Right lobe of liver (tissue), 4 donors: ENCODE data around the gene WDR73.

Experiments used
- CTCF ChIP-seq, 4 donors: fragments of 200-600 bp in 3 of 4; fragments of 450-650 bp in 1 of 4; IDR thresholded peaks; one replicate each; pipeline versions ENCODE4 v1.5.1 to v1.8.0; 2016 to 2022; ENCODE audit warnings: antibody characterized with exemption in 4 of 4, mild to moderate bottlenecking in 2 of 4
- POLR2A ChIP-seq: fragments of 450-650 bp; IDR thresholded peaks from one replicate; pipeline ENCODE4 v1.6.1; 2017; ENCODE audit warnings: antibody characterized with exemption, mild to moderate bottlenecking
- donor health status: DM: no; HTN: no; CAD: no.
- donor health status: DM: no; HTN: no; CAD: no.
- donor health status: DM: no; HTN: yes; CAD: no.

- TF ChIP-seq CTCF (IDR thresholded peaks at IDR 0.05) (no peak), POLR2A (no peak)
Measured at GRCh38 chr15:84697236-84697990, 43.3 kb upstream of the WDR73 start.
